IgD-negative memory B cell (primary cell): ENCODE measurements around the gene CUX1. TPM values are rescaled to one million over a fixed set of nuclear protein-coding genes. Genes with fewer than 3 reads are reported as not detected.

Experiments
- H3K27ac Mint-ChIP-seq, 3 donors: one replicate each; pipeline ENCODE4 v1.8.0; 2020 to 2022; ENCODE audit warnings: mild to moderate bottlenecking in 3 of 3, mixed read lengths in 3 of 3, moderate library complexity in 1 of 3
- H3K27me3 Mint-ChIP-seq: one replicate; pipeline ENCODE4 v1.8.0; 2021; ENCODE audit warnings: mixed read lengths
- H3K36me3 Mint-ChIP-seq: one replicate; pipeline ENCODE4 v1.8.0; 2020; ENCODE audit warnings: mild to moderate bottlenecking, mixed read lengths
- H3K4me1 Mint-ChIP-seq, 3 donors: one replicate each; pipeline ENCODE4 v1.8.0; 2020 to 2022; ENCODE audit warnings: mixed read lengths in 3 of 3, mild to moderate bottlenecking in 1 of 3
- H3K4me3 Mint-ChIP-seq, 4 donors: one replicate each; pipeline ENCODE4 v1.8.0; 2020 to 2022; ENCODE audit warnings: mild to moderate bottlenecking in 4 of 4, mixed read lengths in 4 of 4, moderate library complexity in 3 of 4
- H3K9me3 Mint-ChIP-seq, 3 donors: one replicate each; pipeline ENCODE4 v1.8.0; 2020 to 2021; ENCODE audit warnings: mixed read lengths in 3 of 3, mild to moderate bottlenecking in 1 of 3
- polyA plus RNA-seq: library from polyadenylated mRNA; unstranded; fragments of 300-500 nt; fragmentation: Illumina TruSeq; gene quantifications from one replicate; pipeline ENCODE4 v1.2.3, GENCODE V29; 2021

The CUX1 gene
- polyA plus RNA-seq, 1 donor from 2014 or later: 22.2 TPM

DNA sequence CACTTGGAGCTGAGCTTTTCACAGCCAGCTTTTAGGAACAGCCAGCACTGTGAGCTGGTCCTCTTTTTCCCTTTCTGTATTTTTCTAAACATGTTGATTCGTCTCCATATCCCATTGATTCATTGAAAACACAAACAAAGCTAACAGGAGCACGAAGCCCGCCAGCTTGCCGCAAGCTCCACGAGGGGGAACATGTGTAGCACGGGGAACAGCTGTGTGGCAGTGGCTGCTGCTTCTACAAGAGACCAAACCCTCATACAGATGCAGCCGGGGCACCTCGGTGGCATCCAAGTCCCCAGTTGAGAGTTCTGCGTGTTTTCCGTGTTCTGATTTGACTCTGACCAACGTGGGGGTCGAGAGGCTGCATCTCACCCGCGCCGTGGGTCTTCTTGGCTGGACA, 388.5 kb downstream of the CUX1 start:
- Mint-ChIP-seq H3K4me3 (no peak overlapping the region), H3K4me1 (peaks cover 0 to 2% (median 0%) of the 10 kb centered on the region in 3 donors), H3K36me3 (peaks cover 9% of the 10 kb centered on the region), H3K27ac (no peak overlapping the region), H3K9me3 (no peaks in the 10 kb centered on the region), H3K27me3 (no peaks in the 10 kb centered on the region)

DNA sequence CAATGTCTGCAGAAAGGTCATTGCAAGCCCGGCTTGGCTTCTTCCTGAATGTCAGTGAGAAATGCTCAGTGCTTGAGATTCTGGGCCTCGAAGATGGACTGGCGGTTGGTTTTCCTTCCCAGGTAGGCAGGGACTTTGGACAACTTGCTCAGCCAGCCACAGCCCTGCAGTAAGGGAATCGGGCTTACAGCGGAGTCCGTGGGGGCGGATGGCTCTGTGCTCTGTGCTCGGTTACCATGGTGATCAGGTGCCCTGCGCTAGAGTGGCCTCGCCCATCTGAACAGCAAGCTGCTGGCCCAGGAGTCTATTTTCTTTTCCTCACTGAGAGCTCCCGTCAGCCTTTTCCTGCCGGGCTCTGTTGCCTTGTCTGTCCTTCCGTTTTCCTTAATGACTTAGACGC, 391.4 kb downstream of the CUX1 start:
- Mint-ChIP-seq H3K9me3 (no peaks in the 10 kb centered on the region), H3K27me3 (no peaks in the 10 kb centered on the region), H3K4me1 (peaks cover 1 to 5% (median 5%) of the 10 kb centered on the region in 3 donors), H3K27ac (no peak overlapping the region), H3K36me3 (peaks cover 14% of the 10 kb centered on the region), H3K4me3 (no peak overlapping the region)

DNA sequence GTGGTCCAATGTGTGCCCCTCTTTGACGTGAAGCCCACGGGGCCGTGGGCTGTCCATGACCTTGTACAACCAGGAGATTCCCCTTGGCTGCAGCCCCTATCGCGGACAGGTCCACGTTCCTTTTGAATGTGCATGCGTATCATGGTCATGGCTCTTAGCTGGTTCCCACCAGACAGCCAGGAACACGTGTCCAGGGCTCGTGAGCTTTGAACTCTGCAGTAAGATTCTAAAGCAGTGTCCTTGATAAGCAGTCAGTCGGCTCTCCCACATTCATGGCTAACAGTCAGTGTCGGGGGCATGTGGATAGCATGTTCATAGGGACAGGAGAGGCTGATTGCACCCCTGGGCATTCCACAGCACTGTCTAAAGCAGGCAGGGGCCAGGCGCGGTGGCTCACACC, 393.4 kb downstream of the CUX1 start:
- no peak overlapping the region for H3K4me3 Mint-ChIP-seq
- H3K9me3 Mint-ChIP-seq: no peaks in the 10 kb centered on the region
- H3K4me1 Mint-ChIP-seq: peaks cover 1 to 7% (median 5%) of the 10 kb centered on the region in 3 donors
- H3K36me3 Mint-ChIP-seq: peaks cover 11% of the 10 kb centered on the region
- peak overlapping the region in 1 of 3 donors; percentile 47 for H3K27ac Mint-ChIP-seq
- no peaks in the 10 kb centered on the region for H3K27me3 Mint-ChIP-seq

DNA sequence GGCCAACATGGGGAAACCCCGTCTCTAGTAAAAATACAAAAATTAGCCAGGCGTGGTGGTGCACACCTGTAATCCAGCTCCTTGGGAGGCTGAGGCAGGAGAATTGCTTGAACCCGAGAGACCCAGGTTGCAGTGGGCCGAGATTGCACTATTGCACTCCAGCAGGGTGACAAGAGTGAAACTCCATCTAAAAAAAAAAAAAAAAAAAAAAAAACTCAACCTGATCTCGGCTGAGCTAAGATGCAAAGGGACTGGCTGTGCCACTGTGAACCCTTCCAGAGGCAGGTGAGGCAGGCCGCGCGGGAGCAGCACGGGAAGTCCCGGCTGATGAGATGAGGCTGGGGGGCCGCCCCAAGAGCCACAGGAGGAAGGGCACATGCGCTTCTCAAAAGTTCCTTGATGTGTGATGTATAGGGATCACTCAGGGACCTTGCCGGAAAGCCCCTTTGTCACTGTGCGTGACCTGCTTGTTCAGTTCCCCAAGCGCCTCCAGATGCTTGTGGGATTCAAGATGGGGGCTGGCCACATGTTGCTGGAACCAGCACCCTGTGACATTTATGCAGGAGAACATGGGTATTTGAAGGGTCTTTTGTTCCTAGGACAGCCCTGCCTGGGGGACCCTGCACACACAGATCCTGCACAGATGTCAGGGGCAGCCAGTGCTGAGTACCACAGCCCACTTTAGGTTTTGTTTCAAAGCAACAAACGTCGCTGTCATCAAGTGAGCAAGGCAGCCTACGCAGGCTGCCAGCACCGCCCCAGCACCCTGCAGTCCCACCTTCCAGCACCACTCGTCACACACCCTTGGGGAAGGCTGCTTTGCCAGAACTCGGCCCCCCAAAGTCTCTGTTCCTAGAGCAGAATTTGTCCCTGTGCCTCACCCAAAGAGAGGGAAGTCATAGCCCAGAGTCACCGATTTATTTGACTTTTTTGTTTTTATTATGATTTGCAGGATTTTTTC, 394.4 kb downstream of the CUX1 start:
- Mint-ChIP-seq H3K4me3 (peak overlapping the region in 1 of 4 donors; percentile 58), H3K27me3 (no peaks in the 10 kb centered on the region), H3K9me3 (no peaks in the 10 kb centered on the region), H3K36me3 (peaks cover 7% of the 10 kb centered on the region), H3K27ac (peak overlapping the region in 1 of 3 donors; percentile 80), H3K4me1 (peaks cover 4 to 7% (median 5%) of the 10 kb centered on the region in 3 donors)

DNA sequence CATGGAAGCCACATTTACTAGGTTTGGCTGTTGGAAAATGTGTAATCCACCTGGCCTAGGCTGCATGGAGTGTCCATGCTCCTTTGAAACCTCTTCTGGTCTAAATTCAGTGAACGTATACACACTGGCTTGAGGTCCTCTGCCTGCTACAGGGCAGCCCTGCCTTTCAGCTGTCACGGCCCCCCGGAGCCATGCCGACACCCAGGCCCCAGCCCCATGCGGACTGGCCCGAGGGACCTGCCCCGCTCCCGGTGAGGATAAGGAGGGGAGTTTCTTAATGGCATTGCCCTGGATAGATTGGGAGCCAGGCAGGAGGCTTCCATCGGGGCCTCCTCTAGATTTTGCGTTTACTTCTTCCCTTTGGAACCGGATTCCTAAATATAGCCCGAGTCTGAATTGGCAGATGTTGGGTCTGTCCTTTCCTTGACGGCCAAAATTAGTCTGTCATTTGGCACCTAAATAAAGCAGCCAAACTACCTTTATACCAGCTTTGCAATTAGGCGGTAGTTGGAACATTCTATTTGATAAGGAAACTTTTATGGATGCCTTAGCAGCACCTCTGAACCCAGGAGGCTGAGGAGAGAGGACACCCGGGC, 397.1 kb downstream of the CUX1 start:
- H3K36me3 Mint-ChIP-seq: peaks cover 6% of the 10 kb centered on the region
- H3K9me3 Mint-ChIP-seq: no peaks in the 10 kb centered on the region
- H3K4me3 Mint-ChIP-seq: no peak overlapping the region
- H3K27me3 Mint-ChIP-seq: no peaks in the 10 kb centered on the region
- peaks cover 4 to 7% (median 5%) of the 10 kb centered on the region in 3 donors for H3K4me1 Mint-ChIP-seq
- H3K27ac Mint-ChIP-seq: no peak overlapping the region

DNA sequence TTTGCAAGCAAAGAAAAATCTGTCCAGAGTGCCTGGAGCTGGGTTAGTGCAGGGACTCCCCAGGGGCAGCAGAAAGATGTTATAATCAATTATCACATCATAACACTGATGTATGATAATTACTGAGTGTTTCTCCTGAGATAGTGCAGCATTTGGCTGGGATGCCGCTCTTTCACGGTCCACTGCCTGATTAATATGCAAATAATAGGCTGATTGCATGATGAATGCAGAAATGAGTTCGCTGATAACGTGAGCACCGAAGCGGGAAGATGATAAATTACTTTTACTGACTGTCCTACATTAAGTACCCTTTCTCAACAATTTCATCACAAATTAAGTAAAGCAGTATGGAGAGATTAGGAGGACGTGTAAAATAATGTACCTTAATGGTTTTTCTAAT, 397.8 kb downstream of the CUX1 start:
- Mint-ChIP-seq H3K27ac (no peak overlapping the region), H3K36me3 (peaks cover 8% of the 10 kb centered on the region), H3K4me3 (no peak overlapping the region), H3K9me3 (no peaks in the 10 kb centered on the region), H3K27me3 (no peaks in the 10 kb centered on the region), H3K4me1 (peaks cover 4 to 7% (median 5%) of the 10 kb centered on the region in 3 donors)

DNA sequence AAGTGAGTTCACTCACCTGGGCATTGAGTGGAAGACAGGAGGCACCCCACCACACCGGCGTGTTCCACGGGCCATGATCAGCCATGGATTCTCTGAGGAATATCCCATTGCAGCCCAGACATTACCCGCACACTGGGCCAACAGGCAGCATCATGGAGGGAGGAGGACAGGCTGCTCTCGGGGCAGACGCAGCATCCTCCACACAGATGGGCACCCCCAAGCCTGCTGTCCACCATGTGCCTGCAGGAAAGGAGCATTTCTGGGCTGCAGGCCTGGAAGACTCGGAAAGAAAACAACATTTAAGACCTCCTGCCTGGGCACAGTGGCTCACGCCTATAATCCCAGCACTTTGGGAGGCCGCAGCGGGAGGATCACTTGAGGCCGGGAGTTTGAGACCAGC, 398.3 kb downstream of the CUX1 start:
- no peaks in the 10 kb centered on the region for H3K9me3 Mint-ChIP-seq
- peaks cover 4 to 7% (median 5%) of the 10 kb centered on the region in 3 donors for H3K4me1 Mint-ChIP-seq
- no peaks in the 10 kb centered on the region for H3K27me3 Mint-ChIP-seq
- H3K4me3 Mint-ChIP-seq: no peak overlapping the region
- H3K27ac Mint-ChIP-seq: no peak overlapping the region
- H3K36me3 Mint-ChIP-seq: peaks cover 8% of the 10 kb centered on the region

DNA sequence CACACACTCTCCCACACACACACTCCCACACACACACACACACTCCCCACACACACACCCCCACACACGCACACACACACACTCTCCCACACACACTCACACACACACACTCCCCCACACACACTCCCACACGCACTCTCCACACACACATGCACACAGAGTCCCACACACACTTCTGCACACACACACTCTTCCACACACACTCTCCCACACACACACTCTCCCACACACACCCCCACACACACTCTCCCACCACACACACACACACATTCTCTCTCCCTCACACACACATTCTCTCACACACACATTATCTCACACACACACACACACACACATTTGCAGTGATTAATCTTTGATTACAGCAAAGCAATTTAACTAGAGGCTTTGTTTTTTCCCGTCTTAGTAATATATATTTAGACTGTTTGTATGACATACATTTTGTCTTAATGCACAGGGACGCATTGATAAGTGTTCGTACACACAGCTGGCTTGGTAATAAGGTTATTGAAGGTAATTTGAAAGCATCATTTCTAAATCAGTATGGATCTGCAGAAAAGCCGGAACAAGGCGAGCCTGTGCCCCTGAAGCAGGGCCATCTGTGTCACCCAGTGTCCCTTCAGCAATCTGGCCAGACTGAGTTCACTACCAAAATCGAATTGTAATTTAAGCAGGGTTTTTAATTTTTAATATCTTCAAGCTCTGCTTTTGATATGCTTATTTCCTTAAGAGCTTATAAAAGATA, 399.3 kb downstream of the CUX1 start:
- Mint-ChIP-seq H3K9me3 (no peaks in the 10 kb centered on the region), H3K36me3 (peaks cover 8% of the 10 kb centered on the region), H3K27me3 (no peaks in the 10 kb centered on the region), H3K27ac (peak overlapping the region in 1 of 3 donors; percentile 74), H3K4me1 (peaks cover 2 to 5% (median 4%) of the 10 kb centered on the region in 3 donors), H3K4me3 (no peak overlapping the region)

DNA sequence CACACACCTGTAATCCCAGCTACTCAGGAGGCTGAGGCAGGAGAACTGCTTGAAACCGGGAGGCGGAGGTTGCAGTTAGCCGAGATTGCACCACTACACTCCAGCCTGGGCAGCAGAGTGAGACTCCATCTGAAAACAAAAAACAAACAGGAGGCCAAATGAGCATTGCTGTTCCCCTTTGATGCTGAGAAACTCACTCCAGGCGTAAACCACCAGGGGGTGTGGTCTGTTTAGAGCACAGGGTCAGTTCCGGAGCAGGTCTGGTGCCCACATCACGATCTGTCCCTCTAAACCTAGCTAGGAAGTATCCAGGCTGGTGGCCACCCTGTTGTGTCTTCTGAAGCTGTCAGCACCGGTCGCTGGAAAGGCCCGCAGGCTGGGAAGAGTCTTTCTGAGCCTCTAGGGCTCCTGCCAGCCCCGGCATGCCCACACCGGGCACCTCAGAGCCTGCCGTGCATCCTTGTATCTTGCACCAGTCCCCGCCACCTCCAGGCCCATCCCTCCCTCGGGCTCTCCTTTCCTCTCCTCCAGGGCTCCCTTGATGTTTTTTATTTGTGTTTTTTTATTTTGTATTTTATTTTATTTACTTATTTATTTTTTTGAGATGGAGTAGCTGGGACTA, 402.9 kb downstream of the CUX1 start:
- Mint-ChIP-seq H3K27me3 (no peaks in the 10 kb centered on the region), H3K9me3 (no peaks in the 10 kb centered on the region), H3K4me1 (peaks cover 0 to 2% (median under 1%) of the 10 kb centered on the region in 3 donors), H3K36me3 (peaks cover 3% of the 10 kb centered on the region), H3K4me3 (no peak overlapping the region), H3K27ac (no peak overlapping the region)

DNA sequence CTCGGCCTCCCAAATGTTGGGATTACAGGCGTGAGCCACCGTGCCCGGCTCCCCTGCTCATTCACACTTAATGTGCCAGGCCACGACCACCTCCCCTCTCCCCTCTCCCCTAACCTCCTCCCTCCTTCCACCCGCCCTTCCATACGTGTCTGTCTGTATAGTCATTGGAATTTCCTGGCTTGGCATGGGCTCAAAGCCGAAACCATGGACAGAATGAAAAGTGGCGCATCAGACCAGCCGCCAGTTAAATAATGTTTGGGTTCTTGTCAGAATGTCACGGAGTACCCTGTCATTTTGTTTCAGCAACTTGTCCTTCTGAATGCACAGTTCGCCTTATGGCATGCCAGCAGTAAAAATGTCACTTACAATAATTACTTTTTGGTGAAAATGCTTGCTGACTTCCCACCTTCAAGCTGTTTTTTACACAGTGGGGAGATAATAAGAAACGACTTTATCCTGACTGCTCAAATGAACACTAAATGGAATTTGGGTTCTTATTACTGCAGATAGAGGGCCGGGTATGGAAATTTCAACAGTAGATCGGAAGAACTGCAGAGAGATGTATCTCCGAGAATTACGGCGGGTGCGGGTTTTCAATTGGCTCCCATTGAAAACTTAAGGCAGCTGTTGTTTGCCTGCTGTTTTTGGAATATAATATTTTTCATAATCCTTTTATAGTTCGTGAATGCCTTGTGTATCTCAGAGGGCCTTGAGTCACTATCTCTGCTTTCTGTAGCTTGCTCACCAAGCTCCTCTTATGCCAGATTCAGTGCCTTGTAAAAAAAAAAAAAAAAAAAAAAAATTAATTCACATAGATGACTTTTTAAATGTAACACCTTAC, 403.8 kb downstream of the CUX1 start:
- peak overlapping the region in 1 of 3 donors; percentile 57 for H3K27ac Mint-ChIP-seq
- H3K4me3 Mint-ChIP-seq: no peak overlapping the region
- H3K4me1 Mint-ChIP-seq: peaks cover 0 to 2% (median 0%) of the 10 kb centered on the region in 3 donors
- no peaks in the 10 kb centered on the region for H3K9me3 Mint-ChIP-seq
- H3K36me3 Mint-ChIP-seq: peaks cover 3% of the 10 kb centered on the region
- no peaks in the 10 kb centered on the region for H3K27me3 Mint-ChIP-seq

DNA sequence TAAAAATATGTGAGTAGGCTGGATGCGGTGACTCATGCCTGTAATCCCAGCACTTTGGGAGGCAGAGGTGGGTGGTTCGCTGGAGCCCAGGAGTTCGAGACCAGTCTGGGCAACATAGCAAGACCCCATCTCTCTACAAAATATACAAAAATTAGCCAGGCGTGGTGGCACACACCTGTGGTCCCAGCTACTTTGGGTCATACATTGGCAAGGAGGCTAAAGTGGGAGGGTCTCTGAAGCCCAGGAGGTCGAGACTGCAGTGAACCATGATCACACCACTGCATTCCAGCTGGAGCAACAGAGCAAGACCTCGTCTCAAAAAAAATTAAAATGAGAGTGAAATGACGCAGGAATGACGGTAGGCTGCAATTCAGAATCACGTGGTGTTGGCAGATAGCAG, 404.5 kb downstream of the CUX1 start:
- Mint-ChIP-seq H3K27ac (no peak overlapping the region), H3K4me1 (no peaks in the 10 kb centered on the region), H3K36me3 (peaks cover 3% of the 10 kb centered on the region), H3K4me3 (no peak overlapping the region), H3K9me3 (no peaks in the 10 kb centered on the region), H3K27me3 (no peaks in the 10 kb centered on the region)

DNA sequence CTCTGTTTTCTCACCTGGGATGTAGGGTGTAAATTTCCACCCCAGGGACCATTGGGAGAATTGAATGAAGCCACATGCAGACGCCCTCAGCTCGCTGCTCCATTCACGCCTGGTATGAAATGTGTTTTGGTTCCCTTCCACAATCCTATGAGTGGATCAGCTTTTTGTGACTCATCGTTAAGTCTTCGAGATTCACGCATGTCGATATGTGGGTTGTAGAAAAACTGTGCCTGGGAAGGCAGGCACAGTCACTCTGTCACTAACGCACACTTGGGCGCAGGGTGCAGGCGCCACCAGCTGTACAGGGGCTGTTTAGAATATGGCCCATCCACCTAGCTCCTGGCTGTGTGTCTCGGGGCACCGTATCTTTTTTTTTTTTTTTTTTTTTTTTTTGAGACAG, 405.0 kb downstream of the CUX1 start:
- no peaks in the 10 kb centered on the region for H3K27me3 Mint-ChIP-seq
- no peaks in the 10 kb centered on the region for H3K4me1 Mint-ChIP-seq
- no peak overlapping the region for H3K4me3 Mint-ChIP-seq
- no peaks in the 10 kb centered on the region for H3K9me3 Mint-ChIP-seq
- H3K27ac Mint-ChIP-seq: no peak overlapping the region
- peaks cover 3% of the 10 kb centered on the region for H3K36me3 Mint-ChIP-seq

DNA sequence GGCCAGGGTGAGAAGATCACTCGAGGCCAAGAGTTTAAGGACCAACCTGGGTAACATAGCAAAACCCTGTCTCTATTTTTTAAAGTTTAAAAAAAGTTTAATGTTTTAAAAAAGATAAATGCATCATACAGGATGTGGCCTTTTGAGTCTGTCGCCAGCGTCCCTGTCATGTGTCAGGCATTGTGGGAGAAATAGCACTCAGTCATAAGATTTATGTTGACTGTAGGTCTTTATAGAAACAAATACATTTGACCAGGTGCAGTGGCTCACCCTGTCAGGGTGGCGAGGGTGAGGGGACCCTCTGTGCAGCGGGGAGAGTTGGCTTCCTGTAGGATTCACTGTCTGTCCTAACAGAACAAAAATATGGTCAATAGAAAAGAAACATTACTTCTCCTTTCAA, 405.8 kb downstream of the CUX1 start:
- Mint-ChIP-seq H3K36me3 (peaks cover 3% of the 10 kb centered on the region), H3K27ac (no peak overlapping the region), H3K4me3 (no peak overlapping the region), H3K4me1 (no peaks in the 10 kb centered on the region), H3K9me3 (no peaks in the 10 kb centered on the region), H3K27me3 (no peaks in the 10 kb centered on the region)

DNA sequence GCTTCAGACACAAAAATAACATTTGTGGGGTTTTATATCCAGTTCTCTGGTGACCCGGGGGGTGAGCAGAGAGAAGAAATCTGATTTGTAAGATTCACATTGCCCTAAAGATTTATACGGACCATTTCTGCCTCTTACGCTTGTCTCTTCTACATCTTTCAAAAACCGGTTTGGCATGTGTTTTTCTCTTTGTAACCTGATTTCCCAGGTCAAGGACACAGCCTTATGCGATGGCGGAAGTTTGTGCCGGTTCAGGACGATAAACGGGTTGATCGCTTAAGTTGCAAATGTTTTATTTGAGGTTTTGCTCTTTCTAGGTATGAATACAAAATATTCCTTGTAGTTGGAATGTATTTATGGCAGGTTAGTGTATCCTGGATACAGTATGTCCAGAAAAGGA, 407.6 kb downstream of the CUX1 start:
- no peak overlapping the region for H3K27ac Mint-ChIP-seq
- H3K4me1 Mint-ChIP-seq: no peaks in the 10 kb centered on the region
- H3K9me3 Mint-ChIP-seq: no peaks in the 10 kb centered on the region
- H3K36me3 Mint-ChIP-seq: no peaks in the 10 kb centered on the region
- H3K27me3 Mint-ChIP-seq: no peaks in the 10 kb centered on the region
- H3K4me3 Mint-ChIP-seq: no peak overlapping the region
